K562 (cell line): ENCODE results near the gene AGPAT3. TPM values are rescaled to one million over a fixed set of nuclear protein-coding genes. Genes with fewer than 3 reads are reported as not detected.

ENCODE experiments used
- BMI1 ChIP-seq: fragments of 150-350 bp; IDR thresholded peaks from 2 replicates; pipeline ENCODE4 v1.6.1; 2014; ENCODE audit warnings: low read length
- CBX2 ChIP-seq: fragments of 200-600 bp; sonication (generic); IDR thresholded peaks from one replicate; pipeline ENCODE4 v1.6.1; 2012; ENCODE audit warnings: mild to moderate bottlenecking, low read length, inconsistent platforms; ENCODE audit not compliant: insufficient read depth, poor library complexity, severe bottlenecking
- CBX3 ChIP-seq, 2 experiments: IDR thresholded peaks; 1 replicate in 1 of 2; 2 replicates in 1 of 2; pipeline ENCODE4 v1.6.1; 2012; ENCODE audit warnings: inconsistent platforms in 2 of 2, low read length in 2 of 2, borderline replicate concordance in 1 of 2, control low read depth in 1 of 2
- CCAR2 ChIP-seq: fragments of 200-400 bp; formaldehyde crosslinking; IDR thresholded peaks from 2 replicates; pipeline ENCODE4 v1.6.1; 2017; ENCODE audit warnings: mild to moderate bottlenecking, low read depth, low read length
- CHCHD3 ChIP-seq: fragments of 250-450 bp; sonication (Bioruptor Pico); IDR thresholded peaks from 2 replicates; pipeline ENCODE4 v2.1.2; 2022; ENCODE audit warnings: mild to moderate bottlenecking
- CREM ChIP-seq: IDR thresholded peaks from 2 replicates; pipeline ENCODE4 v1.6.1; 2014; ENCODE audit warnings: antibody characterized with exemption, low read depth
- ELF2 ChIP-seq: fragments of 250-450 bp; sonication (Bioruptor Pico); IDR thresholded peaks from 2 replicates; pipeline ENCODE4 v1.5.0; 2021; ENCODE audit warnings: mild to moderate bottlenecking
- KAT8 ChIP-seq: fragments of 450-650 bp; IDR thresholded peaks from 2 replicates; pipeline ENCODE4 v1.6.1; 2016; ENCODE audit warnings: low read depth, mild to moderate bottlenecking
- OTX1 ChIP-seq: fragments of 450-650 bp; formaldehyde crosslinking; IDR thresholded peaks from 2 replicates; pipeline ENCODE4 v1.4.0; 2022; ENCODE audit warnings: mild to moderate bottlenecking
- PHF20 ChIP-seq: fragments of 450-650 bp; IDR thresholded peaks from 2 replicates; pipeline ENCODE4 v1.6.1; 2018; ENCODE audit not compliant: partially characterized antibody
- POU5F1 ChIP-seq: fragments of 150-350 bp; IDR thresholded peaks from 2 replicates; pipeline ENCODE4 v1.6.1; 2014; ENCODE audit warnings: borderline replicate concordance, low read length, low read depth, mild to moderate bottlenecking; ENCODE audit not compliant: partially characterized antibody
- RAD51 ChIP-seq: fragments of 450-650 bp; IDR thresholded peaks from 2 replicates; pipeline ENCODE4 v1.7.1; 2016; ENCODE audit warnings: low read depth, mild to moderate bottlenecking, borderline replicate concordance
- RCOR1 ChIP-seq, 2 experiments: IDR thresholded peaks; 2 replicates each; pipeline ENCODE4 v1.6.1; 2012; ENCODE audit warnings: low read depth in 2 of 2, low read length in 2 of 2, borderline replicate concordance in 1 of 2, improper control_type of control experiment in 1 of 2
- SMAD2 ChIP-seq: fragments of 150-350 bp; IDR thresholded peaks from 2 replicates; pipeline ENCODE4 v1.6.1; 2014; ENCODE audit warnings: low read depth, mild to moderate bottlenecking, low read length
- SP2 ChIP-seq: IDR thresholded peaks from 2 replicates; pipeline ENCODE4 v1.6.1; 2011; ENCODE audit warnings: mild to moderate bottlenecking, low read depth, low read length, moderate library complexity; ENCODE audit not compliant: poor library complexity, severe bottlenecking; ENCODE audit errors: extremely low read depth
- SRSF7 ChIP-seq: fragments of 200-400 bp; formaldehyde crosslinking; optimal IDR thresholded peaks from 2 replicates; pipeline ENCODE3; 2017; ENCODE audit warnings: mild to moderate bottlenecking, low read depth, low read length
- STAG1 ChIP-seq: sonication (generic); formaldehyde crosslinking; IDR thresholded peaks from 2 replicates; pipeline ENCODE4 v1.5.0; 2020; ENCODE audit warnings: missing genetic modification reagents, borderline replicate concordance
- SUPT5H ChIP-seq: fragments of 450-650 bp; IDR thresholded peaks from 2 replicates; pipeline ENCODE4 v1.6.1; 2016
- TGIF2 ChIP-seq: sonication (generic); formaldehyde crosslinking; IDR thresholded peaks from 2 replicates; pipeline ENCODE4 v1.8.1; 2022; ENCODE audit warnings: mild to moderate bottlenecking, missing genetic modification reagents, moderate library complexity
- ZNF143 ChIP-seq: sonication (generic); formaldehyde crosslinking; IDR thresholded peaks from 2 replicates; pipeline ENCODE4 v1.9.0; 2022; ENCODE audit warnings: mild to moderate bottlenecking, missing genetic modification reagents
- ZNF644 ChIP-seq: fragments of 200-800 bp; sonication (Bioruptor generic); IDR thresholded peaks from 2 replicates; pipeline ENCODE4 v1.6.1; 2016; ENCODE audit warnings: low read depth, missing genetic modification characterization, missing compliant biosample characterization
- polyA plus RNA-seq, 8 experiments: library from polyadenylated mRNA; depleted of rRNA in 4 of 8; stranded (reverse) in 5 of 8; unstranded in 3 of 8; fragments of >200 nt; fragmentation: Nextera tagmentation in 2 of 8; fragmentation: Illumina TruSeq in 1 of 8; extraction: Ambion mirVana in 2 of 8; extraction: Trizol in 1 of 8; gene quantifications; 2 replicates each; pipeline versions ENCODE4 v1.2.1 to v1.2.3, GENCODE V29; 2011 to 2014; ENCODE audit warnings: inconsistent platforms in 1 of 8, missing spikeins in 1 of 8
- total RNA-seq, 7 experiments: library from RNA; depleted of rRNA in 6 of 7; stranded (reverse); fragments of >200 nt in 6 of 7; fragmentation: Illumina TruSeq in 2 of 7; extraction: Trizol in 2 of 7; gene quantifications; 2 replicates each; pipeline versions ENCODE4 v1.2.1 to v1.2.3, GENCODE V29; 2011 to 2021; ENCODE audit warnings: low replicate concordance in 1 of 7
- TF ChIP-seq, protein P1 (sequence below): fragments of 250-450 bp; sonication (Bioruptor Pico); IDR thresholded peaks from 2 replicates; pipeline ENCODE4 v1.8.0; 2022; ENCODE audit warnings: moderate library complexity, mild to moderate bottlenecking, inconsistent platforms
- TF ChIP-seq, protein P2 (sequence below): fragments of 250-450 bp; sonication (Bioruptor Pico); IDR thresholded peaks from 2 replicates; pipeline ENCODE4 v1.8.0; 2022; ENCODE audit warnings: moderate library complexity, mild to moderate bottlenecking, inconsistent platforms
- TF ChIP-seq, protein P3 (sequence below): fragments of 450-650 bp; IDR thresholded peaks from 2 replicates; pipeline ENCODE4 v1.6.1; 2016; ENCODE audit warnings: missing biosample characterization, missing genetic modification characterization
- TF ChIP-seq, protein P4 (sequence below): sonication (generic); formaldehyde crosslinking; IDR thresholded peaks from 2 replicates; pipeline ENCODE4 v1.8.1; 2023; ENCODE audit warnings: mild to moderate bottlenecking, missing genetic modification reagents

The AGPAT3 gene
- total and polyA plus RNA-seq, 9 of the 15 experiments (the other 6 are each of a cell fraction or from before 2014, with no cell fraction given): 1.5 to 88.4 (median 35.7) TPM

DNA sequence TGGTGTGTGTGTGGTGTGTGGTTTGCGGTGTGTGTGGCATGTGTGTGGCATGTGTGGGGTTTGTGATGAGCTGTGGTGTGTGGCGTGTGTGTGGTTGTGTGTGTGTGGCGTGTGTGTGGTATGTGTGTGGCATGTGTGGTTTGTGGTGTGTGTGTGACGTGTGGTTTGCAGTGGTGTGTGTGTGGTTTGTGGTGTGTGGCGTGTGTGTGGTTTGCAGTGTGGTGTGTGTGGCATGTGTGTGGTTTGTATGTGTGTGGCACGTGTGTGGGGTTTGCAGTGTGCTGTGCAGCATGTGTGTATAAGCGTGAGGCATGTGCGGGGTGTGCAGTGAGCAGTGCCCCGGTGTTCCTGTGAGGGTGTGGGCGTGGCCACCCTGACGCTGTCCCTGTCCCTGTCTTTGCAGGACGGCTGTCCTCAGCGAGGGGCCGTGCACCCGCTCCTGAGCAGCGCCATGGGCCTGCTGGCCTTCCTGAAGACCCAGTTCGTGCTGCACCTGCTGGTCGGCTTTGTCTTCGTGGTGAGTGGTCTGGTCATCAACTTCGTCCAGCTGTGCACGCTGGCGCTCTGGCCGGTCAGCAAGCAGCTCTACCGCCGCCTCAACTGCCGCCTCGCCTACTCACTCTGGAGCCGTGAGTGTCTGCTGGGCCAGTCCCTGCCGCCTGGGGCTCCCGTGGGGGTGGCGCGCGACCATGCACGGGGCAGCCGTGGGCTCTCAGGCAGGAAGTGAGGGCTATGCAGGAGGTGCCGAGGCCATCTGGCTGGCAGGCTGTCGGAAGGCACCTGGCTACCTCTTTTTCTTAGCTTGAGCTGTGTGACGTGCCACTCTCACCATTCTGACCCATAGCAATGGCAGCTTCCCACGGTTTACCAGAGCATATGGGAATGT lies 94.5 kb downstream of the AGPAT3 start (continued):
- TF ChIP-seq, protein P1, sequence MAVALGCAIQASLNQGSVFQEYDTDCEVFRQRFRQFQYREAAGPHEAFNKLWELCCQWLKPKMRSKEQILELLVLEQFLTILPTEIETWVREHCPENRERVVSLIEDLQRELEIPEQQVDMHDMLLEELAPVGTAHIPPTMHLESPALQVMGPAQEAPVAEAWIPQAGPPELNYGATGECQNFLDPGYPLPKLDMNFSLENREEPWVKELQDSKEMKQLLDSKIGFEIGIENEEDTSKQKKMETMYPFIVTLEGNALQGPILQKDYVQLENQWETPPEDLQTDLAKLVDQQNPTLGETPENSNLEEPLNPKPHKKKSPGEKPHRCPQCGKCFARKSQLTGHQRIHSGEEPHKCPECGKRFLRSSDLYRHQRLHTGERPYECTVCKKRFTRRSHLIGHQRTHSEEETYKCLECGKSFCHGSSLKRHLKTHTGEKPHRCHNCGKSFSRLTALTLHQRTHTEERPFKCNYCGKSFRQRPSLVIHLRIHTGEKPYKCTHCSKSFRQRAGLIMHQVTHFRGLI (CRISPR knock-in tag): no peak
- TF ChIP-seq CREM: no peak
- TF ChIP-seq CHCHD3 (CRISPR knock-in tag): no peak
- no peak for TF ChIP-seq ZNF644 (tag)
- peak; percentile 33; the same call in 1 of the 2 replicates for TF ChIP-seq OTX1 (CRISPR knock-in tag)
- TF ChIP-seq, protein P2, sequence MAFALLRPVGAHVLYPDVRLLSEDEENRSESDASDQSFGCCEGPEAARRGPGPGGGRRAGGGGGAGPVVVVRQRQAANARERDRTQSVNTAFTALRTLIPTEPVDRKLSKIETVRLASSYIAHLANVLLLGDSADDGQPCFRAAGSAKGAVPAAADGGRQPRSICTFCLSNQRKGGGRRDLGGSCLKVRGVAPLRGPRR: no peak
- TF ChIP-seq BMI1: no peak
- no peak for TF ChIP-seq CBX2
- no peak for TF ChIP-seq CBX3 (IDR thresholded peaks at IDR 0.05; ENCODE audit: borderline replicate concordance in 1 of 2, low read length in 2 of 2)
- TF ChIP-seq STAG1 (CRISPR knock-in tag): no peak
- no peak for TF ChIP-seq SMAD2
- TF ChIP-seq RCOR1 (IDR thresholded peaks at IDR 0.05; ENCODE audit: borderline replicate concordance in 1 of 2, low read depth in 2 of 2, low read length in 2 of 2): no peak
- no peak for TF ChIP-seq ZNF143 (CRISPR knock-in tag)
- peak; percentile 43 for TF ChIP-seq SUPT5H
- TF ChIP-seq TGIF2 (CRISPR knock-in tag): no peak
- TF ChIP-seq, protein P3, sequence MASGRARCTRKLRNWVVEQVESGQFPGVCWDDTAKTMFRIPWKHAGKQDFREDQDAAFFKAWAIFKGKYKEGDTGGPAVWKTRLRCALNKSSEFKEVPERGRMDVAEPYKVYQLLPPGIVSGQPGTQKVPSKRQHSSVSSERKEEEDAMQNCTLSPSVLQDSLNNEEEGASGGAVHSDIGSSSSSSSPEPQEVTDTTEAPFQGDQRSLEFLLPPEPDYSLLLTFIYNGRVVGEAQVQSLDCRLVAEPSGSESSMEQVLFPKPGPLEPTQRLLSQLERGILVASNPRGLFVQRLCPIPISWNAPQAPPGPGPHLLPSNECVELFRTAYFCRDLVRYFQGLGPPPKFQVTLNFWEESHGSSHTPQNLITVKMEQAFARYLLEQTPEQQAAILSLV (tag): 0 out of 2 replicates have a peak, but pooled peaks have one; percentile 38
- TF ChIP-seq KAT8: no peak
- no peak for TF ChIP-seq CCAR2
- no peak for TF ChIP-seq POU5F1
- TF ChIP-seq SRSF7: no peak
- TF ChIP-seq RAD51: no peak
- no peak for TF ChIP-seq ELF2
- TF ChIP-seq, protein P4, sequence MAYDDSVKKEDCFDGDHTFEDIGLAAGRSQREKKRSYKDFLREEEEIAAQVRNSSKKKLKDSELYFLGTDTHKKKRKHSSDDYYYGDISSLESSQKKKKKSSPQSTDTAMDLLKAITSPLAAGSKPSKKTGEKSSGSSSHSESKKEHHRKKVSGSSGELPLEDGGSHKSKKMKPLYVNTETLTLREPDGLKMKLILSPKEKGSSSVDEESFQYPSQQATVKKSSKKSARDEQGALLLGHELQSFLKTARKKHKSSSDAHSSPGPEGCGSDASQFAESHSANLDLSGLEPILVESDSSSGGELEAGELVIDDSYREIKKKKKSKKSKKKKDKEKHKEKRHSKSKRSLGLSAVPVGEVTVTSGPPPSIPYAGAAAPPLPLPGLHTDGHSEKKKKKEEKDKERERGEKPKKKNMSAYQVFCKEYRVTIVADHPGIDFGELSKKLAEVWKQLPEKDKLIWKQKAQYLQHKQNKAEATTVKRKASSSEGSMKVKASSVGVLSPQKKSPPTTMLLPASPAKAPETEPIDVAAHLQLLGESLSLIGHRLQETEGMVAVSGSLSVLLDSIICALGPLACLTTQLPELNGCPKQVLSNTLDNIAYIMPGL (CRISPR knock-in tag): no peak
- TF ChIP-seq SP2: no peak
- TF ChIP-seq PHF20: no peak
